ENCODE data around the gene ABCA5.

ABCA5 gene

DNA sequence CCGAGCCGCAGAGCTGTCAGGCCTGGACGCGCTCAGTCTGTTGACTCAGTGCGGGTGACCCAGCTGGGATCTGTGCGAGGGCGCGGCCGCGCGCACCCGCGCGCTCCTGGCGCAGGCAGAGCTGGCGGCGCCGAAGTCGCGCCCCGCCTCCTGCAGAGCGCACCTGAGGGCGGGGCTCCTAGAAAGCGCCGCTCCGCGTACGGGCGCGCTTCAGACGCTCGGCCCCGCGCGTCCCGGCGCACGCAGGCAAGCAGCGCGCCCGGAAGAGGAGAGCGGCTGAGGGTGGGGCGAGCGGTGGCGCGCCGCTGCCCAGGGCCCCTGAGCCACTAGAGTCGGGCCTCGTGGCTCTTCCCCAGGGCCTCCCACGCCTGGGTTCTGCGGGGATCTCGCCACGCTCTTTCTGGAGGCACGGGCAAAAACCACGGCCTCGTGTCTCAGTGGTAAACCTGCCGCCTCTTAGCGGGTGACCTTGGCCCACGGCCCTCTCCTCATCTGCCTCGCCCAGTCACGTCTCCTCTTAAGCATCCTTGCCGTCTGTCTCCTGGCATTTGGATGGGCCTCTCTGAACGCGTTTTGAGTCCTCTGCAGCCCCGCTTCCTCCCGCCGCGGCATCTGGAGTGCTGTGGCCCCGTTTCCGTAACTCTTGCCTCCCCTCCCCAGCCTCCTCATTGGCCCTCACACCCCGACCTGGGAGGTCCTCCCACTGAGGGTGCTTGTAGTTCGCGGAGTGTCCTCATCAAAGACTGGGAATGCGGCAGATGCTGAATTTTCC is at the start of gene ABCA5:
Gene ABCA5 (minus strand): TSS at position 74 of the 772 bp plus-strand sequence. CDS start 12,718 bp downstream, outside the sequence.
- peak; percentile 80 for DNase-seq

GRCh38 chr17:69375229-69375628 is 48.3 kb upstream of the ABCA5 start:
- no peak for DNase-seq

GRCh38 chr17:69373069-69373468 is 46.1 kb upstream of the ABCA5 start:
- DNase-seq, result no peak

DNA sequence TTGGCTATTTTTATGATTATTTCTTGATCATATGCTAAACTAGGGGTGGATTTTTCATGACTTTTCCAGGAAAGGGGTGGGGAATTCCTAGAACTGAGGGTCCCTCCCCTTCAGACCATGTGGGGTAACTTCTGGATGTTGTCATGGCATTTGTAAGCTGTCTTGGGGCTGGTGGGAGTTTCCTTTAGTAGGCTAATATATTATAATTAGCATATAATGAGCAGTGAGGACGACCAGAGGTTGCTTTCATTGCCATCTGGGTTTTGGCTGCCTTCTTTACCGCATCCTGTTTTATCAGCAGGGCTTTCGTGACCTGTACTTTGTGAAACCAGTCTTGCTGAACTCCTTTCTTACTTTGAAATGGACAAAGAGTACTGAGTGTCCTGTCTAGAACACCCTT is 40.4 kb upstream of the ABCA5 start:
- no peak for DNase-seq

DNA sequence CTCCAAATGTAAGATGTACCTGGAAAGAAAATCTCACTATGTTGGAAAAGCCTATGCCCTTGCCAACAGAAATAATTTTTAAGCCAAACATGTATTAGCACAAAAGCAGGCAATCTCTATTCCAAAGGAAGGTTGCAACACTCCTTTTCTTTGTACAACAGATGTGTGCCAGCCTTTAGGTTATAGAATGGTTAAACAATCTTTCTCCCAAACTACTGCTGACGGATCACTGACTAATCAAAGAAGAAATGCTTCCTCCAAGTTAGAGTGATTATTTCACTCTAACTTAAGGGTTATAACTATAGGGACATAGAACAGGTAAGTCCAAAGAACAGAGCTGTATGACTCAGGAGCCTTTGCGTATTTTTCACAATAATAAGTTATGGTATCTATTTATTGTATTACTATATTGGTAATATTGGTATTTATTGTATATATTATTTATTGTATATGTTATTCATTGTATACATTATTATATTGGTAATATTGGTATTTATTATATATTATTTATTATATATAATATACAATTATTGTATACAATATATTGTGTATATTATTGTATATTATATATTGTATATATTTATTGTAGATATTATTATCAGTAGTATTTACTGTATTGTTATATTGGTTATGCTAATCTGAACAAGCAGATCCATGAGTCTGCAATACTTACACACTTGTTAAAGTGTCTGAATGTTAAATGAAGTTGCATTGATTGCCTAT is 36.7 kb upstream of the ABCA5 start:
- DNase-seq, result no peak

DNA sequence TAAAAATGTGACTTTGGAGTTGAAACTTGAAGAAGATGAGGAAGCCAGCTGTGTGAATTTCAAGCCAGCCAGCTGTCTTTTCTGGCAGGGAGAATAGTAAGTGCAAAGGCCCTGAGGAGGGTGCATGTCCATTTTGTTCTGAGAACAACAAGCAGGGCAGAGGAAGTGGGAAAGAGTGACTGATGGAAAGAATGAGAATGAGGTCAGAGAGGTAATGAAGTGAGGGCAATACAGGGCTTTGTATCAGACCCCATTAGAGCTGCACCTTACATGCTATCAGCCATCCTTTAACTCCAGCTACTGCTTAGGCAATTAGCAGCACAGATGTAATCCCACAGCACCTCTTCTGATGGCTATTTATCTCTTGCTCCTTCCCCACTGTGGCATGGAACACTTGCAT is 34.2 kb upstream of the ABCA5 start:
- DNase-seq, result no peak

GRCh38 chr17:69358688-69359596 is 32.0 kb upstream of the ABCA5 start:
- no peak for DNase-seq

GRCh38 chr17:69357701-69358100 is 30.8 kb upstream of the ABCA5 start:
- no peak for DNase-seq

DNA sequence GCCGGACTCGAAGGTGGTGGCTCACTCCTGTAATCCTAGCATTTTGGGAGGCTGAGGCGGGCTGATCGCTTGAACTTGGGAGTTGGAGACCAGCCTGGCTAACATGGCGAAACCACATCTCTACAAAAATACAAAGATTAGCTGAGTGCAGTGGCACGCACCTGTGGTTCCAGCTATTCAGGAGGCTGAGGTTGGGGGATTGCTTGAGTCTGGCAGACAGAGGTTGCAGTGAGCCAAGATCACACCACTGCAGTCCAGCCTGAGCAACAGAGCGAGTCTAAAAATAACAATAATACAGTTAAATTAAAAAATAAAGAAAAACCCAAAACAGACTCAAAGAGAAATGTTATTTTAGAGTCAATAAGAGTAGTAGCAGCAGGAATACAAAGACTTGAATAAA is 29.7 kb upstream of the ABCA5 start:
- no peak for DNase-seq

DNA sequence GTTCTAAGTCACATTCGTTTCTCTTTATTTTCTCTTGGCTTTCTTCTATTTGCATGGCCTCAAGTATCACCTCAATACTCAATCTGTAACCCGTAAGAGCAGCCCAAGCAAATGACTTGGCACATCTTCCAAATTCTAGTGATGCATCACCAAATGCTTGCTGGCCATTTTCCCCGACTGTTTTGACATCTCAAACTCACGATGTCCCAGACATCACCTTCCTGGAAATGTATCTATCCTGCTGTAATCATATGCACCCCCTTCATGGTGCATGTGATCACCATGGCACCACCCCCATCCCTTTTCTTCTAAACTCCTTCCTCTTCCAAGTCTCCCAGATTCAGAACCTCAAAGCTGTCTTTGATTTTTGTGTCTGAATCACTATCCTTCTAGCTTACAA is 24.0 kb upstream of the ABCA5 start:
- DNase-seq, result no peak

DNA sequence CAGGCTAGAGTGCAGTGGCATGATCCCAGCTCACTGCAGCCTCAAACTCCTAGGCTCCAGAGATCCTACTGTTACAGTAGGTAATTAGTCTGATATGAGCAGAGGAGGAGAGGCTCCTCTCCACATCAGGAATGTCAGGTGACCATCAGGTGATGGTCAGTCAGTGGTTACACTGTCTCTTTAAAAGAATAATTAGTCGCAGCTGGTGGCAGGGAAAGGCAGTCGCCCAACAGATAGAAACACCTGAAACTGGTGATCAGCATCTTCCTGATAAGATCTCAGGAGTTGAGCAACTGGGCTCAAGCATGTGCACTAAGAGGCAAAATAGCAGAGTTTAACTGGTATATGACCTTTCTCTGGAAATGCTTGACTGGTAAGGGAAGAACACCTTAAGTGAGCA is 21.5 kb upstream of the ABCA5 start:
- no peak for DNase-seq

DNA sequence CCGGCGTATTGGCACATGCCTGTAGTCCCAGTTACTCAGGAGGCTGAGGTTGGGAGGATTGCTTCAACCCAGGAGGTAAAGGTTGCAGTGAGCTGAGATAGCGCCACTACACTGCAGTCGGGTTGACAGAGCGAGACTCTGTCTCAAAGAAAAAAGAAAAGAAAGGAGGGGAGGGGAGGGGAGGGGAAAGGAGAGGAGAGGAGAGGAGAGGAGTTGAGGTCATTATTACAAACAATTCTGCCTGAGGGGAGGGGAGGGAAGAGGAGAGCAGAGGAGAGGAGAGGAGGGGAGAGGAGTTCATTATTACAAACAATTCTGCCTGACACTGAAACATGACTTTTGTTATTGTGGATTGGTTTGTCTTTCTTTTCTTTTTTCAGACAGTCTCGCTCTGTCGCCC is 19.8 kb upstream of the ABCA5 start:
- no peak for DNase-seq

GRCh38 chr17:69344939-69345338 is 18.0 kb upstream of the ABCA5 start:
- DNase-seq, result no peak

GRCh38 chr17:69342896-69343644 is 16.1 kb upstream of the ABCA5 start:
- no peak for DNase-seq

DNA sequence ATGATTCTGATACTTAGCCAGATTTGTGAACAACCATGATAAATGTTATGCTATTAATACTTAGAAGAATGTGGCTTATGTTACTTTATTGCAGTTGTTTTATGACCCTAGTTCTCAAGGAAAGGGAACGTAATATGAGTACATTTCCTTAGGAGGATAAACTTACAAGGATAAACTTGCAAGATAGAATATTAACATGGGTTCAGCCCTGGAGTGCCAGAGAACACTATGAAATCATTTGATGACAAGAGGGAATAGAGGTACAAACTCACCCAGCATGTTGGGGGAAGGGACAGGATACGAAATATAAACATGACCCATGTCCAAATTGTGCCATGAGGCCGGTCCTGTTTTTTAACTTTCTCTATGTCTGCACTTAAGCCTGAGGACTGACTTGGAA is 13.0 kb upstream of the ABCA5 start:
- no peak for DNase-seq

- DNase-seq, result no peak
Measured at GRCh38 chr17:69336996-69337395, 10.1 kb upstream of the ABCA5 start.

DNA sequence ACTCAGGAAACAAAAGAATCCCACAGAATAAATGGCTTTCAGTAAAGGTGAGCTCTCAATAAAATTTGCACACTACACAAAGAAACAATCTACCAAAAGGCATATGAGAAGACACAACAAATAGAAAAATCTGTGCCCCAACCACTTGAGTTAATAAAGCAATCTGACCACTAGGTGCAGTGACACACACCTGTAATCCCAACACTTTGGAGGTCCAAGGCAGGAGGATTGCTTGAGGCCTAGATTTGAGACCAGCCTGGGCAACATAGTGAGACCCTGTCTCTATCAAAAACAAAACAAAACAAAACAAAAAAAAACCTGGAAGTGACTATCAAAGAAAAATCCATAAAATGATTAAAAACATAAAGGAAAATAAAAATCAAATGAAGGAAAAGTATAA is 9.6 kb upstream of the ABCA5 start:
- DNase-seq, result no peak

GRCh38 chr17:69335058-69335457 is 8.1 kb upstream of the ABCA5 start:
- DNase-seq, result no peak

- DNase-seq, result no peak
Measured at GRCh38 chr17:69333561-69333960, 6.6 kb upstream of the ABCA5 start.

- DNase-seq, result no peak
Measured at GRCh38 chr17:69331756-69332155, 4.8 kb upstream of the ABCA5 start.

- DNase-seq, result peak; percentile 48
Measured at GRCh38 chr17:69326377-69327059, 415 bp downstream of the ABCA5 start.
